Measurements from ENCODE around the gene DGKI. TPM values are rescaled to one million over a fixed set of nuclear protein-coding genes. Genes with fewer than 3 reads are reported as not detected.
A peak's percentile ranks its signal among the peaks of the same experiment; 100 is the strongest.

DGKI gene
- total and polyA plus RNA-seq, 9 of the 15 experiments (the other 6 are each of a cell fraction or from before 2014, with no cell fraction given) = 0.11 to 0.54 (median 0.15) TPM; not detected in 5

DNA sequence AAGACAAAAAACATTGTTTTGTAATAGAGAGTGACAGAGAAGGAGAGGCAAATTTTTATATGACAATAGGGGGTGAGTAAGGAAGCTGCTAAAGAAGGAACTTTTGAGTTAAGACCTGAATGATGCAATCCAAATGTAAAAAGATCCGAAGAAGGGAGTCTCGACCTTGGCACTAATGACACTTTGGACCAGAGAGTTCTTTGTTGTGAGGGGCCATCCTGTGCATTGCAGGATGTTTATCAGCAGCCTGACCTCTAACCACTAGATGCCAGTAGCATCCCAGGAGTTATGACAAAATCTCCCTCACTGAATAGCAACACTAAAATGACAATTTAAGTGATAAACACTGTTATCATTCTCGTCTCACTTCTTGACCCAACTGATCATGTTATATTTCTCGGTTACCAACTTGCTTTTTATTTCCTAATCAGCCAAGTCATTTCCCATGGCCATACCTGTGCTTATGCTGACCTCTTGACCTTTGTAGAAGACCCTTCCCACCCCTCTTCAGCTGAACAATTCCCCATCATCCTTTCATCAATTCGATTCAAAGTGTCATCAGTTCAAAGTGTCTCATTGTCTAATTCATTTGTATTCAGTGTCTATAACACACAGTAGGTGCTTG lies 30.0 kb downstream of the DGKI start:
- Histone ChIP-seq H3K36me3 (ENCODE audit: control insufficient read depth, insufficient read depth, low read length) (no peaks in the 10 kb centered on the region), H3K4me3 (no peak overlapping the region), H3K4me2 (ENCODE audit: insufficient read depth, low read length) (no peak overlapping the region), H2AFZ (ENCODE audit: low read depth, low read length) (no peak overlapping the region), H3K27me3 (ENCODE audit: control insufficient read depth in 2 of 2, insufficient read depth in 2 of 2, low read length in 2 of 2) (peaks cover 6 to 21% of the 10 kb centered on the region in 2 experiments), H3K27ac (ENCODE audit: extremely low read depth, low read depth, low read length) (no peak overlapping the region), H3K9me1 (ENCODE audit: control insufficient read depth, insufficient read depth, low read length) (no peaks in the 10 kb centered on the region), H3K9me3 (replicated peaks; ENCODE audit: control insufficient read depth, insufficient read depth, low read depth, low read length) (no peaks in the 10 kb centered on the region), H3K9ac (ENCODE audit: insufficient read depth in 1 of 2, low read depth in 2 of 2, low read length in 2 of 2) (no peak overlapping the region), H4K20me1 (replicated peaks; ENCODE audit: control insufficient read depth, insufficient read depth, low read length) (no peaks in the 10 kb centered on the region), H3K79me2 (ENCODE audit: control insufficient read depth, insufficient read depth, low read length) (no peaks in the 10 kb centered on the region), H3K4me1 (replicated peaks in 1 of 2; ENCODE audit: control insufficient read depth in 2 of 2, insufficient read depth in 2 of 2, low read length in 2 of 2) (no peaks in the 10 kb centered on the region)
- BruUV-seq (replicated peaks) = no TSS peak
- ChIA-PET CTCF (ENCODE audit: low intra/inter-chr PET ratio) (interaction anchor here (0.7 to 1.1 kb wide), 2 partner anchors 82 to 83 kb away, joined by 3 to 4 read pairs; no protein-coding TSS in a partner anchor), POLR2A (no interaction called here)
- WGBS (ENCODE audit: insufficient coverage, low coverage, missing lambda C conversion rate) = under 1% methylated on average over 5 of the region's 5 CpGs
- in situ Hi-C loops (cut with MboI) = no loop called here
- peak in 1 of 4 experiments; percentile 25 for DNase-seq (ENCODE audit: extremely low read depth in 1 of 4, low spot score in 3 of 4)
- peak; percentile 74 for ATAC-seq
- intact Hi-C loops (cut with micrococcal nuclease) = loop anchor here (1.0 kb wide), 2 partner anchors 82 to 191 kb away; no protein-coding TSS in a partner anchor
- FAIRE-seq = no peak
- TF ChIP-seq, protein P1, sequence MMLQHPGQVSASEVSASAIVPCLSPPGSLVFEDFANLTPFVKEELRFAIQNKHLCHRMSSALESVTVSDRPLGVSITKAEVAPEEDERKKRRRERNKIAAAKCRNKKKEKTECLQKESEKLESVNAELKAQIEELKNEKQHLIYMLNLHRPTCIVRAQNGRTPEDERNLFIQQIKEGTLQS (IDR thresholded peaks at IDR 0.05) = peak; percentile 84
- TF ChIP-seq, protein P1 (CRISPR knock-in tag; conservative IDR thresholded peaks at IDR 0.05) = no peak
- TF ChIP-seq TRIM24 (IDR thresholded peaks at IDR 0.05) (peak in 1 of 2 experiments; percentile 70; a peak in 2 of 4 replicates), RAD21 (CRISPR knock-in tag; conservative IDR thresholded peaks at IDR 0.05 in 1 of 2, IDR thresholded peaks at IDR 0.05 in 1 of 2) (peak; percentile 47 to 81), CREM (IDR thresholded peaks at IDR 0.05; ENCODE audit: low read depth) (no peak), SOX6 (IDR thresholded peaks at IDR 0.05) (peak; percentile 21; the same call in 1 of the 2 replicates), ZNF124 (CRISPR knock-in tag; IDR thresholded peaks at IDR 0.05) (no peak), ZNF584 (CRISPR knock-in tag; IDR thresholded peaks at IDR 0.05; ENCODE audit: low read depth) (0 out of 2 replicates have a peak, but pooled peaks have one; percentile 29), CEBPG (CRISPR knock-in tag; IDR thresholded peaks at IDR 0.05) (peak; percentile 64; the same call in 1 of the 2 replicates), CEBPG (tag; conservative IDR thresholded peaks at IDR 0.05 in 1 of 2, IDR thresholded peaks at IDR 0.05 in 1 of 2) (peak; percentile 70 to 96), ZNF184 (CRISPR knock-in tag; IDR thresholded peaks at IDR 0.05) (no peak)
- TF ChIP-seq, protein P2, sequence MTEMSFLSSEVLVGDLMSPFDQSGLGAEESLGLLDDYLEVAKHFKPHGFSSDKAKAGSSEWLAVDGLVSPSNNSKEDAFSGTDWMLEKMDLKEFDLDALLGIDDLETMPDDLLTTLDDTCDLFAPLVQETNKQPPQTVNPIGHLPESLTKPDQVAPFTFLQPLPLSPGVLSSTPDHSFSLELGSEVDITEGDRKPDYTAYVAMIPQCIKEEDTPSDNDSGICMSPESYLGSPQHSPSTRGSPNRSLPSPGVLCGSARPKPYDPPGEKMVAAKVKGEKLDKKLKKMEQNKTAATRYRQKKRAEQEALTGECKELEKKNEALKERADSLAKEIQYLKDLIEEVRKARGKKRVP (CRISPR knock-in tag; IDR thresholded peaks at IDR 0.05) = peak; percentile 68; the same call in 1 of the 2 replicates
- TF ChIP-seq, protein P3, sequence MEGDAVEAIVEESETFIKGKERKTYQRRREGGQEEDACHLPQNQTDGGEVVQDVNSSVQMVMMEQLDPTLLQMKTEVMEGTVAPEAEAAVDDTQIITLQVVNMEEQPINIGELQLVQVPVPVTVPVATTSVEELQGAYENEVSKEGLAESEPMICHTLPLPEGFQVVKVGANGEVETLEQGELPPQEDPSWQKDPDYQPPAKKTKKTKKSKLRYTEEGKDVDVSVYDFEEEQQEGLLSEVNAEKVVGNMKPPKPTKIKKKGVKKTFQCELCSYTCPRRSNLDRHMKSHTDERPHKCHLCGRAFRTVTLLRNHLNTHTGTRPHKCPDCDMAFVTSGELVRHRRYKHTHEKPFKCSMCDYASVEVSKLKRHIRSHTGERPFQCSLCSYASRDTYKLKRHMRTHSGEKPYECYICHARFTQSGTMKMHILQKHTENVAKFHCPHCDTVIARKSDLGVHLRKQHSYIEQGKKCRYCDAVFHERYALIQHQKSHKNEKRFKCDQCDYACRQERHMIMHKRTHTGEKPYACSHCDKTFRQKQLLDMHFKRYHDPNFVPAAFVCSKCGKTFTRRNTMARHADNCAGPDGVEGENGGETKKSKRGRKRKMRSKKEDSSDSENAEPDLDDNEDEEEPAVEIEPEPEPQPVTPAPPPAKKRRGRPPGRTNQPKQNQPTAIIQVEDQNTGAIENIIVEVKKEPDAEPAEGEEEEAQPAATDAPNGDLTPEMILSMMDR (IDR thresholded peaks at IDR 0.05 in 2 of 3, conservative IDR thresholded peaks at IDR 0.05 in 1 of 3; ENCODE audit: insufficient read depth in 2 of 3, low read depth in 1 of 3, low read length in 3 of 3) = peak; percentile 38 to 63 (median 47); a peak in 4 of 6 replicates
- TF ChIP-seq, protein P4, sequence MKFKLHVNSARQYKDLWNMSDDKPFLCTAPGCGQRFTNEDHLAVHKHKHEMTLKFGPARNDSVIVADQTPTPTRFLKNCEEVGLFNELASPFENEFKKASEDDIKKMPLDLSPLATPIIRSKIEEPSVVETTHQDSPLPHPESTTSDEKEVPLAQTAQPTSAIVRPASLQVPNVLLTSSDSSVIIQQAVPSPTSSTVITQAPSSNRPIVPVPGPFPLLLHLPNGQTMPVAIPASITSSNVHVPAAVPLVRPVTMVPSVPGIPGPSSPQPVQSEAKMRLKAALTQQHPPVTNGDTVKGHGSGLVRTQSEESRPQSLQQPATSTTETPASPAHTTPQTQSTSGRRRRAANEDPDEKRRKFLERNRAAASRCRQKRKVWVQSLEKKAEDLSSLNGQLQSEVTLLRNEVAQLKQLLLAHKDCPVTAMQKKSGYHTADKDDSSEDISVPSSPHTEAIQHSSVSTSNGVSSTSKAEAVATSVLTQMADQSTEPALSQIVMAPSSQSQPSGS (CRISPR knock-in tag; IDR thresholded peaks at IDR 0.05) = no peak
- TF ChIP-seq, protein P5, sequence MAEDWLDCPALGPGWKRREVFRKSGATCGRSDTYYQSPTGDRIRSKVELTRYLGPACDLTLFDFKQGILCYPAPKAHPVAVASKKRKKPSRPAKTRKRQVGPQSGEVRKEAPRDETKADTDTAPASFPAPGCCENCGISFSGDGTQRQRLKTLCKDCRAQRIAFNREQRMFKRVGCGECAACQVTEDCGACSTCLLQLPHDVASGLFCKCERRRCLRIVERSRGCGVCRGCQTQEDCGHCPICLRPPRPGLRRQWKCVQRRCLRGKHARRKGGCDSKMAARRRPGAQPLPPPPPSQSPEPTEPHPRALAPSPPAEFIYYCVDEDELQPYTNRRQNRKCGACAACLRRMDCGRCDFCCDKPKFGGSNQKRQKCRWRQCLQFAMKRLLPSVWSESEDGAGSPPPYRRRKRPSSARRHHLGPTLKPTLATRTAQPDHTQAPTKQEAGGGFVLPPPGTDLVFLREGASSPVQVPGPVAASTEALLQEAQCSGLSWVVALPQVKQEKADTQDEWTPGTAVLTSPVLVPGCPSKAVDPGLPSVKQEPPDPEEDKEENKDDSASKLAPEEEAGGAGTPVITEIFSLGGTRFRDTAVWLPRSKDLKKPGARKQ (CRISPR knock-in tag; IDR thresholded peaks at IDR 0.05) = no peak
